Stimulated activated CD4-positive, alpha-beta T cell treated with anti-CD3 and anti-CD28 coated beads, Interleukin-2, amount 100 ng/mL, for 48 hours (primary cell): ENCODE measurements around the gene UBIAD1.
A peak's percentile ranks its signal among the peaks of the same experiment; 100 is the strongest.
"Not testable (repeated sequence)": the region's sequence is repeated elsewhere in the genome, so short reads cannot be mapped to it uniquely, and the experiment has no call there.

Experiments used
- DNase-seq, 2 donors: peaks; one replicate each; pipeline ENCODE4 v3.0.0-alpha.2; 2020

UBIAD1 gene

GRCh38 chr1:11272832-11273594, at the start of gene UBIAD1:
TSS of gene UBIAD1 (plus strand) at chr1:11273198. CDS start at chr1:11273532, 334 bp downstream.
- DNase-seq, result peak; percentile 77 to 85

GRCh38 chr1:11227106-11228077, 45.6 kb upstream of the UBIAD1 start:
- no peak for DNase-seq

- DNase-seq, result no peak
Observed at GRCh38 chr1:11229203-11229602, 43.8 kb upstream of the UBIAD1 start.

GRCh38 chr1:11233208-11233607, 39.8 kb upstream of the UBIAD1 start:
- no peak for DNase-seq

- no peak for DNase-seq
Observed at GRCh38 chr1:11237356-11237755, 35.6 kb upstream of the UBIAD1 start.

- DNase-seq, result no peak
Observed at GRCh38 chr1:11238311-11238710, 34.7 kb upstream of the UBIAD1 start.

GRCh38 chr1:11245248-11245647, 27.8 kb upstream of the UBIAD1 start:
- no peak for DNase-seq

- no peak for DNase-seq
Observed at GRCh38 chr1:11245904-11246719, 26.9 kb upstream of the UBIAD1 start.

GRCh38 chr1:11248169-11248568, 24.8 kb upstream of the UBIAD1 start:
- DNase-seq, result no peak

- DNase-seq, result no peak
Observed at GRCh38 chr1:11252538-11252937, 20.5 kb upstream of the UBIAD1 start.

GRCh38 chr1:11253226-11253625, 19.8 kb upstream of the UBIAD1 start:
- DNase-seq, result no peak

GRCh38 chr1:11256299-11256698, 16.7 kb upstream of the UBIAD1 start:
- DNase-seq, result no peak

- DNase-seq, result peak; percentile 89 to 95
Observed at GRCh38 chr1:11262171-11263049, 10.6 kb upstream of the UBIAD1 start, which contains the start of gene MTOR. TSS of gene MTOR (minus strand) at chr1:11262551. CDS start at chr1:11259409, 3,142 bp downstream.

GRCh38 chr1:11266268-11267074, 6.5 kb upstream of the UBIAD1 start:
- DNase-seq, result no peak

- DNase-seq, result not testable (repeated sequence)
Observed at GRCh38 chr1:11267350-11268337, 5.4 kb upstream of the UBIAD1 start.

GRCh38 chr1:11272544-11272831, 510 bp upstream of the UBIAD1 start:
- DNase-seq, result no peak

- DNase-seq, result no peak
Observed at GRCh38 chr1:11273595-11274234, 717 bp downstream of the UBIAD1 start.

GRCh38 chr1:11279152-11279551, 6.2 kb downstream of the UBIAD1 start:
- no peak for DNase-seq

- DNase-seq, result no peak
Observed at GRCh38 chr1:11279630-11280029, 6.6 kb downstream of the UBIAD1 start.
